OCI-LY1 (cell line): ENCODE measurements around the gene DLGAP3.

Experiments used
- CTCF ChIP-seq: fragments of 200-600 bp; sonication (generic), shearing (Covaris generic); IDR thresholded peaks from 2 replicates; pipeline ENCODE4 v1.5.1; 2017; ENCODE audit warnings: mild to moderate bottlenecking, antibody characterized with exemption, low read length, moderate library complexity, mixed read lengths
- EZH2 ChIP-seq: fragments of 200-600 bp; sonication (generic), shearing (Covaris generic); IDR thresholded peaks from 2 replicates; pipeline ENCODE4 v1.8.0; 2017; ENCODE audit warnings: borderline replicate concordance, mixed run types, mild to moderate bottlenecking, antibody characterized with exemption, low read length, moderate library complexity, mixed read lengths

- no peak for TF ChIP-seq CTCF
- no peak for TF ChIP-seq EZH2
These were observed 41.9 kb downstream of the DLGAP3 start for GRCh38 chr1:34887593-34887992.
